ENCODE measurements around the gene RAD51B.

The RAD51B gene

GRCh38 chr14:68675233-68675577, 855.6 kb downstream of the RAD51B start:
- no peak for TF ChIP-seq CTCF (IDR thresholded peaks at IDR 0.05; ENCODE audit: low read depth, low read length, missing control alignments)
- H3K4me3 ChIP-seq (ENCODE audit: low read depth, low read length) = no peak overlapping the region
- DNase-seq (ENCODE audit: low read depth) = no peak

GRCh38 chr14:68676511-68676943, 856.9 kb downstream of the RAD51B start:
- DNase-seq (ENCODE audit: low read depth) = no peak
- TF ChIP-seq CTCF (IDR thresholded peaks at IDR 0.05; ENCODE audit: low read depth, low read length, missing control alignments) = no peak
- no peak overlapping the region for H3K4me3 ChIP-seq (ENCODE audit: low read depth, low read length)

DNA sequence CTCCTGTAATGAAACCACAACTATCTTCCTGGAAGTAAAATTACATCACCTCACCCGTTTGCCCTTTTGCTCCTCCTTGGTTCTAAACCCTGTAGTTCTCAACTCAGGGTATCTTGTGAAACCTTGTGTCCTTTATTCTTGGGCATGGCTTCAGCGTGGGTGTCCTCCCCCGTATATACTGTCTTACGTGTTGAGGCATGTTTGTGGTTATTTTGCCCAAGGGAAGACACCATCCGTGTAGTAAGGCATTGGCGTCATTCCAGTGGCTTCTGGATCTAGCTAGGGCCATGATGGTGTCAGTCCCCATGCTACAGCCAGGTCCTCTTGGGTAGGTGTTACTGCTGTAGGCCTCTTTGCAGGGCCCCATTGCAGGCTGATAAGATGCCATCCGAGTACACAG, 857.9 kb downstream of the RAD51B start:
- no peak for DNase-seq (ENCODE audit: low read depth)
- no peak overlapping the region for H3K4me3 ChIP-seq (ENCODE audit: low read depth, low read length)
- no peak for TF ChIP-seq CTCF (IDR thresholded peaks at IDR 0.05; ENCODE audit: low read depth, low read length, missing control alignments)

GRCh38 chr14:68677901-68678300, 858.3 kb downstream of the RAD51B start:
- TF ChIP-seq CTCF (IDR thresholded peaks at IDR 0.05; ENCODE audit: low read depth, low read length, missing control alignments) = no peak
- no peak overlapping the region for H3K4me3 ChIP-seq (ENCODE audit: low read depth, low read length)
- no peak for DNase-seq (ENCODE audit: low read depth)

- no peak overlapping the region for H3K4me3 ChIP-seq (ENCODE audit: low read depth, low read length)
- TF ChIP-seq CTCF (IDR thresholded peaks at IDR 0.05; ENCODE audit: low read depth, low read length, missing control alignments) = no peak
- no peak for DNase-seq (ENCODE audit: low read depth)
Observed at GRCh38 chr14:68678471-68678870, 858.9 kb downstream of the RAD51B start.

DNA sequence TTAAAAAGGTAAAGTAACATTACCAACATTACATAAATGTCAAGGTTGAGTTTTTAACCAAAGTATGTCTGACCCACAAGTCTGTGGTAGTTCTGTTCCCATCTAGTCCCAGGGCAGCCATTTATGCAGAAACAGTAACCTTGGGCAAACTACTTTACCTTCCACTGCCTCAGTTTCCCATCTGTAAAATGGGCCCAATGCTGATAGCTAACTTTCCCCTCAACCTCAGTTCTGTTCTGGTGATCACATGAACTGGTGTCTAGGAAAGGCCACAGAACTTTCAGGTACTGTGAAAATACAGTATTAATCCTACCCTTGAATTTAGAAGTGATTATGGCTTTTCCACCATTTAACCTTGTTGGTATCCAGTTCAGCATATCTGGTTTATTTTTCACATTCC, 859.7 kb downstream of the RAD51B start:
- no peak for TF ChIP-seq CTCF (IDR thresholded peaks at IDR 0.05; ENCODE audit: low read depth, low read length, missing control alignments)
- H3K4me3 ChIP-seq (ENCODE audit: low read depth, low read length) = no peak overlapping the region
- no peak for DNase-seq (ENCODE audit: low read depth)

DNA sequence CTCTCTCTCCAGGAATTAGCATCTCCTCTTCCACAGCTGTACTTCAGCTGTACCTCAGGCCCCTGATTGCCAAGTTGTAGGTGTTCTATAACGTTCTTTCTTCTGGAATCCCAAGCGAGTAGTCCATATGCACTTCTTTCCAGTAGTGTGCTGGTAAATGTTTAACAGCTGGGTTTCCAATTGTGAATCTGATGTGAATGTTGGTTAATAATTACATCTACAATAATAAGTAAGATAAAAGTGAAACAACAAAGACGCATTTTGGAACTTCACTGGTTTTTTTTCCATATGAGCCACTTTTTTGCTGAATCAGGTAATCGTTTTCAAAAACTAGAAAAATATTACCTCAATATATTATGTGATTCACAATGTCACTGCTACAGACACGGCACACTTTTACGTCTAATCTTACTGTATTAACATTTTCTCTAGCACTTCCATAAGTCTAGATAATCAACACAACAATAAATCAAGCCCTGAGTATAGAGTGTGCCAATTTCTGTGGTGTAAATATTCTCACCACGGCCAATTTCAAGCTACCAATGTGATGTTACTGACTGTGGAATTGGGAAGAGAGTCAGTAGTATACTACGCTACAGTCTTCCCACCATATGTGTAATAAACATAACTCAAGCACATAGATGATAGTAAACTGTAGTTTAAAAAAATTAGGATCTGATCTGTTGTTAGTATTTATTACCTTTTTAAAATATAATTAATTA, 860.3 kb downstream of the RAD51B start:
- DNase-seq (ENCODE audit: low read depth) = no peak
- TF ChIP-seq CTCF (IDR thresholded peaks at IDR 0.05; ENCODE audit: low read depth, low read length, missing control alignments) = no peak
- H3K4me3 ChIP-seq (ENCODE audit: low read depth, low read length) = no peak overlapping the region
